ENCODE data around the gene PKD2L1. TPM values are rescaled to one million over a fixed set of nuclear protein-coding genes. Genes with fewer than 3 reads are reported as not detected.
"Not testable (repeated sequence)": the region's sequence is repeated elsewhere in the genome, so short reads cannot be mapped to it uniquely, and the experiment has no call there.

Gene PKD2L1
- total RNA-seq, 2 experiments from 2014 or later: 0.76 TPM; not detected in 1

DNA sequence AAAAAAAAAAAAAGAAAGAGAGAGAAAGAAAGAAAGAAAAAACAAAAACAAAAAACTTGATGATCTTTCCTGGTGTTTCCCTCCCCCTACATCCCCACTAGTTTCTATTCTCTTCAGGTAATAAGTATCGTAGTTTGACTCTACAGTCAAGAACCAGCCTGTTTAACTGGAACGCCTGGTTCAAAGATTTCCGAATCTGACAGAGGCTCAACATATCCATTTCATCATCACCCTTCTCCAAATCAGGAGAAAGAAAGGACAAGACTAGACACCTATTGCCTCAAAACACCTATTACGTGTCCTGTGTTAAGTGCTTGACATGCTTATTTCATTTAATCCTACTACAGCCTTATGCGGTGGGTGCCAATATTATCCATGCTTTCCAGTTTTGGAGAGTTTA lies 23.2 kb downstream of the PKD2L1 start:
- Histone ChIP-seq H2AFZ (ENCODE audit: low read length) (no peak overlapping the region), H3K9me2 (ENCODE audit: insufficient read depth, low read length) (no peaks in the 10 kb centered on the region), H3K79me2 (ENCODE audit: insufficient read depth, low read depth, low read length) (no peaks in the 10 kb centered on the region), H4K20me1 (ENCODE audit: insufficient read depth, low read length) (no peaks in the 10 kb centered on the region), H3K4me2 (ENCODE audit: low read length) (no peak overlapping the region), H3K27ac (ENCODE audit: low read depth, low read length, poor library complexity, severe bottlenecking) (no peak overlapping the region), H3K36me3 (ENCODE audit: insufficient read depth, low read length) (no peaks in the 10 kb centered on the region), H3K9me3 (ENCODE audit: low read length) (no peaks in the 10 kb centered on the region), H3K4me3 (ENCODE audit: low read depth, low read length, poor library complexity, severe bottlenecking) (no peak overlapping the region), H3K4me1 (ENCODE audit: insufficient read depth, low read length, poor library complexity, severe bottlenecking) (no peaks in the 10 kb centered on the region)
- CTCF ChIA-PET (ENCODE audit: unreplicated experiment): no interaction called here
- no peak for DNase-seq (ENCODE audit: low spot score)
- POLR2A ChIA-PET: interaction anchor here (1.1 kb wide), 1 partner anchor 20 kb away, joined by 4 read pairs; no protein-coding TSS in a partner anchor
- TF ChIP-seq EZH2phosphoT487 (IDR thresholded peaks at IDR 0.05; ENCODE audit: borderline replicate concordance, low read depth, low read length): no peak
- no peak for TF ChIP-seq CTCF (conservative IDR thresholded peaks at IDR 0.05; ENCODE audit: low read length)
- no TSS peak for BruUV-seq (replicated peaks)
- intact Hi-C loops (cut with micrococcal nuclease; ENCODE audit: unreplicated experiment): loop anchor here (10.0 kb wide), 2 partner anchors 462 to 568 kb away; no protein-coding TSS in a partner anchor

DNA sequence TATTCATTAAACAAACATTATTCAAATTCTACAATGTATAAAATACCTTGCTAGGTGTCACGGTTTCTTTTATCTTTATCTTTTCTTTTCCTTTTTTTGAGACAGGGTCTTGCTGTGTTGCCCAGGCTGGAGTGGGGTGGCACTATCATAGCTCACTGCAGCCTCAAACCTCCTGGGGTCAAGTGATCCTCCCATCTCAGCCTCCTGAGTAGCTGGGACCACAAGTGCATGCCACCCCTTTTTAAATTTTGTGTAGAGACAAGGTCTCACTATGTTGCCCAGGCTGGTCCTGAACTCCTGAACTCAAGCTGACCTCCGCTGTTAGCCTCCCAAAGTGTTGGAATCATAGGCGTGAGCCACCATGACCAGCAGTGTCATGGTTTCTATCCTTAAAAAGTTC lies 25.6 kb downstream of the PKD2L1 start:
- DNase-seq (ENCODE audit: low spot score): no peak
- Histone ChIP-seq H3K4me2 (ENCODE audit: low read length) (no peak overlapping the region), H3K9me2 (ENCODE audit: insufficient read depth, low read length) (no peaks in the 10 kb centered on the region), H3K36me3 (ENCODE audit: insufficient read depth, low read length) (no peaks in the 10 kb centered on the region), H3K79me2 (ENCODE audit: insufficient read depth, low read depth, low read length) (no peaks in the 10 kb centered on the region), H3K27ac (ENCODE audit: low read depth, low read length, poor library complexity, severe bottlenecking) (no peak overlapping the region), H3K4me3 (ENCODE audit: low read depth, low read length, poor library complexity, severe bottlenecking) (no peak overlapping the region), H3K9me3 (ENCODE audit: low read length) (no peaks in the 10 kb centered on the region), H3K4me1 (ENCODE audit: insufficient read depth, low read length, poor library complexity, severe bottlenecking) (no peaks in the 10 kb centered on the region), H2AFZ (ENCODE audit: low read length) (no peak overlapping the region), H4K20me1 (ENCODE audit: insufficient read depth, low read length) (no peaks in the 10 kb centered on the region)
- TF ChIP-seq EZH2phosphoT487 (IDR thresholded peaks at IDR 0.05; ENCODE audit: borderline replicate concordance, low read depth, low read length) (no peak), CTCF (conservative IDR thresholded peaks at IDR 0.05; ENCODE audit: low read length) (no peak)
- ChIA-PET POLR2A (no interaction called here), CTCF (ENCODE audit: unreplicated experiment) (interaction anchor here (1.3 kb wide), 1 partner anchor 128 kb away, joined by 3 read pairs; no protein-coding TSS in a partner anchor)
- intact Hi-C loops (cut with micrococcal nuclease; ENCODE audit: unreplicated experiment): loop anchor here (5.0 to 10.0 kb wide), 3 partner anchors 203 to 570 kb away; no protein-coding TSS in a partner anchor
- BruUV-seq (replicated peaks): no TSS peak

GRCh38 chr10:100303724-100304319 lies 26.2 kb downstream of the PKD2L1 start:
- POLR2A ChIA-PET: interaction anchor here (0.6 kb wide), 1 partner anchor 137 kb away, joined by 3 read pairs; no protein-coding TSS in a partner anchor
- no peaks in the 10 kb centered on the region for H4K20me1 ChIP-seq (ENCODE audit: insufficient read depth, low read length)
- H3K36me3 ChIP-seq (ENCODE audit: insufficient read depth, low read length): no peaks in the 10 kb centered on the region
- H3K4me1 ChIP-seq (ENCODE audit: insufficient read depth, low read length, poor library complexity, severe bottlenecking): no peaks in the 10 kb centered on the region
- H3K9me3 ChIP-seq (ENCODE audit: low read length): no peaks in the 10 kb centered on the region
- peak; percentile 50 for DNase-seq (ENCODE audit: low spot score)
- TF ChIP-seq EZH2phosphoT487 (IDR thresholded peaks at IDR 0.05; ENCODE audit: borderline replicate concordance, low read depth, low read length): no peak
- TF ChIP-seq CTCF (conservative IDR thresholded peaks at IDR 0.05; ENCODE audit: low read length): peak; percentile 87
- intact Hi-C loops (cut with micrococcal nuclease; ENCODE audit: unreplicated experiment): loop anchor here (1.0 to 10.0 kb wide), 5 partner anchors 34 to 571 kb away; no protein-coding TSS in a partner anchor
- no peaks in the 10 kb centered on the region for H3K9me2 ChIP-seq (ENCODE audit: insufficient read depth, low read length)
- no peak overlapping the region for H3K4me3 ChIP-seq (ENCODE audit: low read depth, low read length, poor library complexity, severe bottlenecking)
- no peak overlapping the region for H3K4me2 ChIP-seq (ENCODE audit: low read length)
- H2AFZ ChIP-seq (ENCODE audit: low read length): no peak overlapping the region
- H3K27ac ChIP-seq (ENCODE audit: low read depth, low read length, poor library complexity, severe bottlenecking): no peak overlapping the region
- CTCF ChIA-PET (ENCODE audit: unreplicated experiment): interaction anchor here (0.6 to 1.3 kb wide), 2 partner anchors 128 to 129 kb away, joined by 3 read pairs; no protein-coding TSS in a partner anchor
- BruUV-seq (replicated peaks): no TSS peak
- H3K79me2 ChIP-seq (ENCODE audit: insufficient read depth, low read depth, low read length): no peaks in the 10 kb centered on the region

GRCh38 chr10:100301123-100301522 lies 28.9 kb downstream of the PKD2L1 start:
- H3K9me3 ChIP-seq (ENCODE audit: low read length); POLR2A ChIA-PET: not testable (repeated sequence)

More at GRCh38 chr10:100301123-100301522, 28.9 kb downstream of the PKD2L1 start:
- H3K4me1 ChIP-seq (ENCODE audit: insufficient read depth, low read length, poor library complexity, severe bottlenecking): peaks cover 24% of the 10 kb centered on the region
- BruUV-seq (replicated peaks); H3K79me2 ChIP-seq (ENCODE audit: insufficient read depth, low read depth, low read length); H2AFZ ChIP-seq (ENCODE audit: low read length); H4K20me1 ChIP-seq (ENCODE audit: insufficient read depth, low read length); H3K27ac ChIP-seq (ENCODE audit: low read depth, low read length, poor library complexity, severe bottlenecking); H3K4me3 ChIP-seq (ENCODE audit: low read depth, low read length, poor library complexity, severe bottlenecking); H3K9me2 ChIP-seq (ENCODE audit: insufficient read depth, low read length); H3K36me3 ChIP-seq (ENCODE audit: insufficient read depth, low read length); CTCF ChIA-PET (ENCODE audit: unreplicated experiment); DNase-seq (ENCODE audit: low spot score); H3K4me2 ChIP-seq (ENCODE audit: low read length): not testable (repeated sequence)
- intact Hi-C loops (cut with micrococcal nuclease; ENCODE audit: unreplicated experiment): loop anchor here (5.0 to 10.0 kb wide), 3 partner anchors 206 to 574 kb away; no protein-coding TSS in a partner anchor
